Kidney epithelial cell (primary cell): ENCODE data around the gene EML1. TPM values are rescaled to one million over a fixed set of nuclear protein-coding genes. Genes with fewer than 3 reads are reported as not detected.

Experiments used
- DNase-seq: peaks from one replicate; pipeline ENCODE4 v3.0.0-alpha.2; 2010; ENCODE audit warnings: low read depth
- H3K27me3 ChIP-seq: 2 replicates; pipeline ENCODE4 v1.6.0; 2011; ENCODE audit warnings: low read length; ENCODE audit not compliant: control insufficient read depth, insufficient read depth
- H3K36me3 ChIP-seq: 2 replicates; pipeline ENCODE4 v1.5.1; 2011; ENCODE audit warnings: low read length; ENCODE audit not compliant: control insufficient read depth, insufficient read depth
- H3K4me3 ChIP-seq: 2 replicates; pipeline ENCODE4 v1.5.1; 2011; ENCODE audit warnings: low read depth, mild to moderate bottlenecking, control low read depth, low read length
- total RNA-seq: library from RNA; depleted of rRNA; stranded (reverse); fragments of >200 nt; gene quantifications from 2 replicates; pipeline ENCODE4 v1.2.3, GENCODE V29; 2015
- TF ChIP-seq, protein P1 (sequence below): IDR thresholded peaks from 2 replicates; pipeline ENCODE4 v1.5.1; 2011; ENCODE audit warnings: mild to moderate bottlenecking, moderate library complexity, low read length, control low read depth, inconsistent platforms; ENCODE audit not compliant: insufficient read depth, poor library complexity, severe bottlenecking

Gene EML1
- total RNA-seq, 1 donor from 2014 or later, result 11.6 TPM

DNA sequence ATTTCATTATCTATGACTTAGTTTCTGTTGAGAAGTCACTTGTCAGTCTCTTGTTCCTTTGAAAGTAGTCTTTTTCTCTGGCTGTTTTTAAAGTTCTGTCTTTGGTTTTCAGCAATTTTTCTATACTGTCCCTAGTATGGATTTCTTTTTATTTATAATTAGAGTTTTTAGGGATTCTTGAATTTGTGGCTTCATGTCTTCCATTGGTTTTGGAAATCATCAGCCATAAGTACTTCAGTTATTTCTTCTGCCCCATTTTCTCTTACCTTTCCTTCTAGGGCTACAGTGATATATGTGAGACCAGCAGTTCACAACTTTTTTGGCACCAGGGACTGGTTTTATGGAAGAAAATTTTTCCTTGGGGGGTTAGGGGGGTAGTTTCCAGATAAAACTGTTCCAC is 182.0 kb downstream of the EML1 start:
- Histone ChIP-seq H3K27me3 (no peaks in the 10 kb centered on the region), H3K36me3 (no peaks in the 10 kb centered on the region), H3K4me3 (no peak overlapping the region)
- DNase-seq, result no peak
- TF ChIP-seq, protein P1, sequence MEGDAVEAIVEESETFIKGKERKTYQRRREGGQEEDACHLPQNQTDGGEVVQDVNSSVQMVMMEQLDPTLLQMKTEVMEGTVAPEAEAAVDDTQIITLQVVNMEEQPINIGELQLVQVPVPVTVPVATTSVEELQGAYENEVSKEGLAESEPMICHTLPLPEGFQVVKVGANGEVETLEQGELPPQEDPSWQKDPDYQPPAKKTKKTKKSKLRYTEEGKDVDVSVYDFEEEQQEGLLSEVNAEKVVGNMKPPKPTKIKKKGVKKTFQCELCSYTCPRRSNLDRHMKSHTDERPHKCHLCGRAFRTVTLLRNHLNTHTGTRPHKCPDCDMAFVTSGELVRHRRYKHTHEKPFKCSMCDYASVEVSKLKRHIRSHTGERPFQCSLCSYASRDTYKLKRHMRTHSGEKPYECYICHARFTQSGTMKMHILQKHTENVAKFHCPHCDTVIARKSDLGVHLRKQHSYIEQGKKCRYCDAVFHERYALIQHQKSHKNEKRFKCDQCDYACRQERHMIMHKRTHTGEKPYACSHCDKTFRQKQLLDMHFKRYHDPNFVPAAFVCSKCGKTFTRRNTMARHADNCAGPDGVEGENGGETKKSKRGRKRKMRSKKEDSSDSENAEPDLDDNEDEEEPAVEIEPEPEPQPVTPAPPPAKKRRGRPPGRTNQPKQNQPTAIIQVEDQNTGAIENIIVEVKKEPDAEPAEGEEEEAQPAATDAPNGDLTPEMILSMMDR, result no peak

DNA sequence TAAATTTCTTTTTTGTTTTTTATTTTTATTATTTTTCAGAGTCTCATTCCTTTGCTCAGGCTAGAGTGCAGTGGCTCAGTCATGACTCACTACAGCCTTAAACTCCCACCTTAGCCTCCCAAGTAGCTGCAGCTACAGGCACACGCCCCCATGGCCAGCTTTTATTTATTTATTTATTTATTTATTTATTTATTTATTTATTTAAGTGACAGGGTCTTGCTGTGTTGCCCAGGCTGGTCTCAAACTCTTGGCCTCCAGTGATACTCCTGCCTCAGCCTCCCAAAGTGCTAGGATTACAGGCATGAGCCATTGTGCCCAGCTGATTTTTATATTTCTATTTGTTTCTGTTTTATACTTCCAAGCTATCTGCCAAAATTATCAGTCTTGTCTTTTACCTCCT is 182.8 kb downstream of the EML1 start:
- no peaks in the 10 kb centered on the region for H3K36me3 ChIP-seq

DNA sequence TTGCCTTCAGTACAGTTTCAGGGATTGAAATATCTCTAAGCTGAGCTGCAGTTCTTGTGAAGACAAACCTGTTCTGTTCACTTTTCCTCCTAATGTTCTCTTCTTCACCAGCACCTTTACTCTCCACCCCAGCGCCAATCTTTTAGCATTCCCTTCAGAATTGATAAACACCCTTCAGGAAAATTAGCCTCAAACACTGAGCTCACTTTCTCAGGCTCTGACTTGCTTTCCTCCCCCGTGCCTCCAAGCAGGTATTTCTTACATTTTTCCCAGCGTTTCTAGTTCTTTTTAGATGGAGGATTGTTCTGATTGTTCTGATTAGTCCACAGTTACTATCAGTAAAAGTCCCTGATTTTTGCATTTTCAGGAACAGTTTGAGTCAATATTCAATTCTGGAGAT is 183.5 kb downstream of the EML1 start:
- DNase-seq, result no peak
- Histone ChIP-seq H3K27me3 (no peaks in the 10 kb centered on the region), H3K36me3 (no peaks in the 10 kb centered on the region), H3K4me3 (no peak overlapping the region)
- TF ChIP-seq, protein P1, result no peak

More for the DNA sequence above, 182.8 kb downstream of the EML1 start:
- no peaks in the 10 kb centered on the region for H3K27me3 ChIP-seq
- H3K4me3 ChIP-seq, result no peak overlapping the region
- TF ChIP-seq, protein P1, result no peak
- no peak for DNase-seq

DNA sequence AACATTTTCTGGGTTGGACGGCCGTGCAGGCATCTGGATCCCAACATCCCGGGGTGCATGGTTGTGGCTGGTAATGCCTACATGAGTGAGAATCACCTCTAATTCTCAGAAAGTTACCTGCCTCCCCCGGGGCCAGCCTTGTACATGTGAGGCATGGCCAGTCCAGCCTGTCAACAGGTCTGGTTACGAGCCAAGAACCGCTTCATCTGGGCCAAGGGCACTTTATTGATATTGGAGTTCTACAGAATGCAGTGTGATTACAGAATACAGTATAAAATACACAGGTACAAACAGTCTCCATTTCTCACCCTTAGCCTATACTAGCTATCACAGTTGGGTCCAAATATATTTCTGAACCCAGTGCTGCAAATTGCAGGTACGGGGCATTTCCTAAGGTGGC is 187.1 kb downstream of the EML1 start:
- H3K36me3 ChIP-seq, result no peaks in the 10 kb centered on the region
- TF ChIP-seq, protein P1, result no peak
- no peaks in the 10 kb centered on the region for H3K27me3 ChIP-seq
- no peak for DNase-seq
- H3K4me3 ChIP-seq, result no peak overlapping the region

DNA sequence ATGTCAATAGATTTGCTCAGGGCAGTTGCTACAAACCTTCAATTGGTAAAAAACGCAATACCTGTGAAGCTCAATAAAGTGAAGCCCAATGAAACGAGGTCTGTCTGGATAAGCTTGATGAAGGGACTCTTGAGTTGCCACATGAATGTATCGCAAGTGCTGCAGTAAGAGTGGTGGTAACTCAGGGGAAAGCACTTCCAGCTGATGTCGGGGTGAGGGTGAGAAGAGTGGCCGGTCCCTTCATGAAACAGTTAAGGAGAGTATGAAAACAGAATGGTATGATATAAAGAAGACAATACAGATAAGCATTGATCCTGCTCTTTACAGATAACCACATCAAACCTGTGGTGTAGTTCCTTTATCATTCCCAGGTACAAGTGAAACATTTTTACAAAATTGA is 188.6 kb downstream of the EML1 start:
- Histone ChIP-seq H3K4me3 (no peak overlapping the region), H3K36me3 (no peaks in the 10 kb centered on the region), H3K27me3 (no peaks in the 10 kb centered on the region)
- no peak for DNase-seq
- TF ChIP-seq, protein P1, result no peak

DNA sequence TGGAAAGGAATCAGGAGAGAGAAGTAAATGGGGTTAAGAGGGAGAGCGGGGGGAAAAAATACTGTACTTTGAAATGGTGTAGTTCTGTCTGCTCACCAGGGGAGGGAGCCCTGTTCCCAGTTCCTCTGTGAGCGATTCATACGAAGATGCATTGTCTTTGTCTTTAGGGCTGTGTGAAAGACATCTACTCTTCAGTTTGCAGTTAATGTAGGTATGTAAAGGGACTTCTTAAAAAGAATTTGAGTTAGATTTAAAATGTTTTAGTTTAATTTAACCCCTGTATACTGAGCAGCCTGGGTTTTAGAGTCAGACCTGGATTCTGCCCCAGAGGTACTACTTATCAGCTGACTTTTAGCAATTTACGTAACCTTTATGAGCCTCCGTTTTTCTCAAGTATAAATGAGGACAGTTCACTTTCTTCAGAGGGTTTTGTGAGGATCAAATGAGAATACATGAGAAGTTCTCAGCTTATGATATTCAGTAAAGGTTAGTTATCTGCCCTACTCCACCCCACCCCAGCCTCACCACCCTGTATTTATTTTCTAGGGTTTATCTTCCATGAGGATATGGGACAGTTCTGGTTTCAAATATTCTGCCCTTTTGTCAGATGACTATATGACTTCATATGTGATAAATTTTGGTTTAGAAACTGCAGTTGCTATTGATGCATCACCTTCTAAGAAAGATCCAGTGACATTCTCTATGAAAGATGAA is 189.5 kb downstream of the EML1 start:
- Histone ChIP-seq H3K27me3 (no peaks in the 10 kb centered on the region), H3K36me3 (no peaks in the 10 kb centered on the region), H3K4me3 (no peak overlapping the region)
- TF ChIP-seq, protein P1, result peak; percentile 90
- peak; percentile 18 for DNase-seq
